Measurements from ENCODE around the gene RGS3.

RGS3 gene

DNA sequence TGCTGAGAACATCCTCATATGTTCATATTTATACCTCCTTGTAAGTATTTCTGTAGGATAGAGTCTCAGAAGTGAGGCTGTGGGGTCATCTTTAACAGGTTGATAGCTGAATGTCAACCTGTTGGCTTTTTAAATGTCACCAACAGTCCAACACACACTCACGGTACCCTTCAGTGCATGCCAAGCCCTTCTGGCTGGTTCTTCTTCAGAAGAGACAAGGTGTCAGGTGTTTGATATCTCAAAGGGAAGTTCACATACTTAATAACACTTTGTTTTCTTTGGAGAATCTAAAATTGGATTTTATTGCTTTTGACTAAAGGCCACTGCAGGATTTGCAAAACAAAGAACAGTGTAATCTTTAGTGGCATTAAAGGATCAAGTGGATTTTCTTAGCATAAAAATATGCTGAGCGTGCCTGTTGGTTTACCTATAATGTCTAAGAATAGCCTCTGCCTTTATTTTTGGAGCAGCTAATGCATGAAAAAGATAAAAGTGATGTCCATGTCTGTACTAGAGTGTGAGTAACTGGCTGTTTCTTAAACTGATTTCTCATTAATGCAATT lies 58.2 kb downstream of the RGS3 start:
- no peaks in the 10 kb centered on the region for H3K27me3 ChIP-seq (ENCODE audit: insufficient read depth, poor library complexity, severe bottlenecking)

DNA sequence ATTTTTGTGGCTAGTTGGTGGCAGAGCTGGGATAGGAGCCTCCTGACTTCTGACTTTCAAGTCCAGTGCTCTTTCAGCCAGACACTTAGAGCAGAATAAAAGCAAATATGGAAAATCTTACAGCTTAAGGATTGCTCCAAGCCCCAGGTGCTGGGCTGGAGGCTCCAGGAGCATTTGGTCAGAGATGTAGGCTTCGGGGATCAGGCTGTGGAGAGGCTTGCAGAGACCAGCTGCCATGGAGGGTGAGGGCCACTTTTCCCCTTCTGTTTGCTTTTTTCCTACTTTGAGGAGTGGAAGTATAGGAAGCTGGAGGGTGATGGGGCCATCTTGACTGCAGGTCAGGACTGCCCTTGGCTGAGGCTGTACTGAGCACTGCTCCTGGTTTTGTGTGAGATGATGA lies 58.9 kb downstream of the RGS3 start:
- H3K27me3 ChIP-seq (ENCODE audit: insufficient read depth, poor library complexity, severe bottlenecking): no peaks in the 10 kb centered on the region
- no peak overlapping the region for H3K4me3 ChIP-seq (replicated peaks; ENCODE audit: insufficient read depth, low read length)
- DNase-seq (ENCODE audit: low read depth in 1 of 2, low spot score in 1 of 2): no peak
- TF ChIP-seq SPI1 (IDR thresholded peaks at IDR 0.05; ENCODE audit: borderline replicate concordance, low read depth): no peak
- TF ChIP-seq, protein P1, sequence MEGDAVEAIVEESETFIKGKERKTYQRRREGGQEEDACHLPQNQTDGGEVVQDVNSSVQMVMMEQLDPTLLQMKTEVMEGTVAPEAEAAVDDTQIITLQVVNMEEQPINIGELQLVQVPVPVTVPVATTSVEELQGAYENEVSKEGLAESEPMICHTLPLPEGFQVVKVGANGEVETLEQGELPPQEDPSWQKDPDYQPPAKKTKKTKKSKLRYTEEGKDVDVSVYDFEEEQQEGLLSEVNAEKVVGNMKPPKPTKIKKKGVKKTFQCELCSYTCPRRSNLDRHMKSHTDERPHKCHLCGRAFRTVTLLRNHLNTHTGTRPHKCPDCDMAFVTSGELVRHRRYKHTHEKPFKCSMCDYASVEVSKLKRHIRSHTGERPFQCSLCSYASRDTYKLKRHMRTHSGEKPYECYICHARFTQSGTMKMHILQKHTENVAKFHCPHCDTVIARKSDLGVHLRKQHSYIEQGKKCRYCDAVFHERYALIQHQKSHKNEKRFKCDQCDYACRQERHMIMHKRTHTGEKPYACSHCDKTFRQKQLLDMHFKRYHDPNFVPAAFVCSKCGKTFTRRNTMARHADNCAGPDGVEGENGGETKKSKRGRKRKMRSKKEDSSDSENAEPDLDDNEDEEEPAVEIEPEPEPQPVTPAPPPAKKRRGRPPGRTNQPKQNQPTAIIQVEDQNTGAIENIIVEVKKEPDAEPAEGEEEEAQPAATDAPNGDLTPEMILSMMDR (IDR thresholded peaks at IDR 0.05; ENCODE audit: insufficient read depth, low read length): no peak
- TF ChIP-seq GABPA (IDR thresholded peaks at IDR 0.05; ENCODE audit: low read depth): no peak
- TF ChIP-seq, protein P2, sequence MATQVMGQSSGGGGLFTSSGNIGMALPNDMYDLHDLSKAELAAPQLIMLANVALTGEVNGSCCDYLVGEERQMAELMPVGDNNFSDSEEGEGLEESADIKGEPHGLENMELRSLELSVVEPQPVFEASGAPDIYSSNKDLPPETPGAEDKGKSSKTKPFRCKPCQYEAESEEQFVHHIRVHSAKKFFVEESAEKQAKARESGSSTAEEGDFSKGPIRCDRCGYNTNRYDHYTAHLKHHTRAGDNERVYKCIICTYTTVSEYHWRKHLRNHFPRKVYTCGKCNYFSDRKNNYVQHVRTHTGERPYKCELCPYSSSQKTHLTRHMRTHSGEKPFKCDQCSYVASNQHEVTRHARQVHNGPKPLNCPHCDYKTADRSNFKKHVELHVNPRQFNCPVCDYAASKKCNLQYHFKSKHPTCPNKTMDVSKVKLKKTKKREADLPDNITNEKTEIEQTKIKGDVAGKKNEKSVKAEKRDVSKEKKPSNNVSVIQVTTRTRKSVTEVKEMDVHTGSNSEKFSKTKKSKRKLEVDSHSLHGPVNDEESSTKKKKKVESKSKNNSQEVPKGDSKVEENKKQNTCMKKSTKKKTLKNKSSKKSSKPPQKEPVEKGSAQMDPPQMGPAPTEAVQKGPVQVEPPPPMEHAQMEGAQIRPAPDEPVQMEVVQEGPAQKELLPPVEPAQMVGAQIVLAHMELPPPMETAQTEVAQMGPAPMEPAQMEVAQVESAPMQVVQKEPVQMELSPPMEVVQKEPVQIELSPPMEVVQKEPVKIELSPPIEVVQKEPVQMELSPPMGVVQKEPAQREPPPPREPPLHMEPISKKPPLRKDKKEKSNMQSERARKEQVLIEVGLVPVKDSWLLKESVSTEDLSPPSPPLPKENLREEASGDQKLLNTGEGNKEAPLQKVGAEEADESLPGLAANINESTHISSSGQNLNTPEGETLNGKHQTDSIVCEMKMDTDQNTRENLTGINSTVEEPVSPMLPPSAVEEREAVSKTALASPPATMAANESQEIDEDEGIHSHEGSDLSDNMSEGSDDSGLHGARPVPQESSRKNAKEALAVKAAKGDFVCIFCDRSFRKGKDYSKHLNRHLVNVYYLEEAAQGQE (IDR thresholded peaks at IDR 0.05; ENCODE audit: insufficient replicate concordance, low read depth): no peak
- no peak for TF ChIP-seq POLR2AphosphoS5 (IDR thresholded peaks at IDR 0.05; ENCODE audit: low read depth)
- H3K27ac ChIP-seq (replicated peaks): no peak overlapping the region

More for the DNA sequence above, 58.2 kb downstream of the RGS3 start:
- no peak for DNase-seq (ENCODE audit: low read depth in 1 of 2, low spot score in 1 of 2)
- no peak overlapping the region for H3K27ac ChIP-seq (replicated peaks)
- no peak overlapping the region for H3K4me3 ChIP-seq (replicated peaks; ENCODE audit: insufficient read depth, low read length)
- TF ChIP-seq POLR2AphosphoS5 (IDR thresholded peaks at IDR 0.05; ENCODE audit: low read depth) (no peak), GABPA (IDR thresholded peaks at IDR 0.05; ENCODE audit: low read depth) (no peak), SPI1 (IDR thresholded peaks at IDR 0.05; ENCODE audit: borderline replicate concordance, low read depth) (no peak)
- TF ChIP-seq, protein P1 (IDR thresholded peaks at IDR 0.05; ENCODE audit: insufficient read depth, low read length): no peak
- TF ChIP-seq, protein P2 (IDR thresholded peaks at IDR 0.05; ENCODE audit: insufficient replicate concordance, low read depth): no peak

DNA sequence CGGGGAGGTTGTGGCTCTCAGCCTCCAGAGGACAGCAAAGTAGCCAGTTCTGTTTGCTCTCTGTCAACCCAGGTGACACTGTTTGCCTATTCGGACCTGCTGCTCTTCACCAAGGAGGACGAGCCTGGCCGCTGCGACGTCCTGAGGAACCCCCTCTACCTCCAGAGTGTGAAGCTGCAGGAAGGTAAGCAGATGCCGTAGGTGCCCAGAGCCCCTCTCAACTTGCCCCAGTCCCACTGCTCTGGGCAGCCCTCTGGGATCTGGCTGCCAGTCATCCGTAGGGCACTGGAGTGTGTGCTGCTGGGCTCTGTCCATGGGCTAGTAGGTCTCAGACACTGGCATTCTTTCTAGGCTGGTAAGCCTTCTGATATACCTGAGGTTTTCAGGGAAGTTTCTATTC lies 59.3 kb downstream of the RGS3 start:
- H3K27me3 ChIP-seq (ENCODE audit: insufficient read depth, poor library complexity, severe bottlenecking): no peaks in the 10 kb centered on the region
- DNase-seq (ENCODE audit: low read depth in 1 of 2, low spot score in 1 of 2): no peak
- TF ChIP-seq POLR2AphosphoS5 (IDR thresholded peaks at IDR 0.05; ENCODE audit: low read depth): no peak
- TF ChIP-seq, protein P1 (IDR thresholded peaks at IDR 0.05; ENCODE audit: insufficient read depth, low read length): no peak
- TF ChIP-seq, protein P2 (IDR thresholded peaks at IDR 0.05; ENCODE audit: insufficient replicate concordance, low read depth): no peak
- TF ChIP-seq GABPA (IDR thresholded peaks at IDR 0.05; ENCODE audit: low read depth): no peak
- no peak for TF ChIP-seq SPI1 (IDR thresholded peaks at IDR 0.05; ENCODE audit: borderline replicate concordance, low read depth)
- no peak overlapping the region for H3K4me3 ChIP-seq (replicated peaks; ENCODE audit: insufficient read depth, low read length)
- H3K27ac ChIP-seq (replicated peaks): no peak overlapping the region
